WTC11 (cell line): ENCODE results near the gene CD3E. TPM values are rescaled to one million over a fixed set of nuclear protein-coding genes. Genes with fewer than 3 reads are reported as not detected.

Experiments
- ATAC-seq: fragments of 200-7000 bp; cut with Tn5 transposase; 2 replicates; pipeline ENCODE4 v1.10.0; 2021; ENCODE audit warnings: mild to moderate bottlenecking, moderate library complexity
- CTCF ChIA-PET: fragments of 300-600 bp; sonication (Branson Sonifier 250); formaldehyde crosslinking; loops from one replicate; lab custom pipeline; 2021; ENCODE audit warnings: antibody characterized with exemption; lab: Charles Lee
- POLR2A ChIA-PET: fragments of 350-600 bp; sonication (Branson Sonifier 250); formaldehyde crosslinking; loops from one replicate; lab custom pipeline; 2021; ENCODE audit warnings: antibody characterized with exemption; lab: Charles Lee
- DNase-seq: peaks from one replicate; pipeline ENCODE4 v3.0.0; 2021; ENCODE audit warnings: low spot score
- H3K27ac Mint-ChIP-seq: 2 replicates; pipeline ENCODE4 v1.8.0; 2021; ENCODE audit warnings: mixed read lengths
- H3K27me3 Mint-ChIP-seq: 2 replicates; pipeline ENCODE4 v1.8.0; 2021; ENCODE audit warnings: low read depth, mild to moderate bottlenecking, moderate library complexity, mixed read lengths
- H3K36me3 Mint-ChIP-seq: 2 replicates; pipeline ENCODE4 v1.8.0; 2021; ENCODE audit warnings: mixed read lengths
- H3K4me1 Mint-ChIP-seq: 2 replicates; pipeline ENCODE4 v1.8.0; 2022; ENCODE audit warnings: mixed read lengths
- H3K4me3 Mint-ChIP-seq: 2 replicates; pipeline ENCODE4 v1.8.0; 2021; ENCODE audit warnings: mild to moderate bottlenecking, moderate library complexity, mixed read lengths
- H3K9me3 Mint-ChIP-seq: 2 replicates; pipeline ENCODE4 v1.8.0; 2021; ENCODE audit warnings: mixed read lengths
- ATF6 ChIP-seq: sonication (generic); formaldehyde crosslinking; IDR thresholded peaks from 2 replicates; pipeline ENCODE4 v1.8.1; 2023; ENCODE audit warnings: mild to moderate bottlenecking, missing genetic modification reagents
- CTCF ChIP-seq: fragments of 200-600 bp; IDR thresholded peaks from 2 replicates; pipeline ENCODE4 v1.8.0; 2022; ENCODE audit warnings: antibody characterized with exemption
- ELF4 ChIP-seq: sonication (generic); formaldehyde crosslinking; IDR thresholded peaks from 2 replicates; pipeline ENCODE4 v1.8.1; 2022; ENCODE audit warnings: low read depth, mild to moderate bottlenecking, moderate library complexity, missing genetic modification reagents
- FOXJ3 ChIP-seq: sonication (generic); formaldehyde crosslinking; IDR thresholded peaks from 2 replicates; pipeline ENCODE4 v1.9.0; 2021; ENCODE audit warnings: missing genetic modification reagents, mild to moderate bottlenecking, borderline replicate concordance
- GRHL2 ChIP-seq: fragments of 250-450 bp; sonication (Bioruptor Pico); IDR thresholded peaks from 2 replicates; pipeline ENCODE4 v1.8.0; 2022; ENCODE audit warnings: mild to moderate bottlenecking, moderate library complexity; ENCODE audit not compliant: insufficient replicate concordance, severe bottlenecking
- GTF2I ChIP-seq: fragments of 250-450 bp; sonication (Bioruptor Pico); conservative IDR thresholded peaks from 2 replicates; pipeline ENCODE4 v1.4.0; 2021; ENCODE audit warnings: mild to moderate bottlenecking
- JAZF1 ChIP-seq: fragments of 250-450 bp; sonication (Bioruptor Pico); IDR thresholded peaks from 2 replicates; pipeline ENCODE4 v1.9.0; 2021; ENCODE audit warnings: moderate library complexity, mild to moderate bottlenecking, inconsistent platforms
- MAX ChIP-seq: sonication (generic); formaldehyde crosslinking; IDR thresholded peaks from 2 replicates; pipeline ENCODE4 v1.8.0; 2022; ENCODE audit warnings: mild to moderate bottlenecking, missing genetic modification reagents
- MLX ChIP-seq: sonication (generic); formaldehyde crosslinking; IDR thresholded peaks from 2 replicates; pipeline ENCODE4 v1.8.1; 2023; ENCODE audit warnings: mild to moderate bottlenecking, missing genetic modification reagents, moderate library complexity
- OVOL2 ChIP-seq: fragments of 250-450 bp; sonication (Bioruptor Pico); IDR thresholded peaks from 2 replicates; pipeline ENCODE4 v1.9.0; 2021; ENCODE audit warnings: mild to moderate bottlenecking, borderline replicate concordance
- SOX15 ChIP-seq: fragments of 250-450 bp; sonication (Bioruptor Pico); IDR thresholded peaks from 2 replicates; pipeline ENCODE4 v1.9.0; 2021; ENCODE audit warnings: mild to moderate bottlenecking
- TEAD4 ChIP-seq: sonication (generic); formaldehyde crosslinking; IDR thresholded peaks from 2 replicates; pipeline ENCODE4 v1.8.0; 2022; ENCODE audit warnings: mild to moderate bottlenecking, missing genetic modification reagents
- ZBTB43 ChIP-seq: sonication (generic); formaldehyde crosslinking; IDR thresholded peaks from 2 replicates; pipeline ENCODE4 v1.8.1; 2023; ENCODE audit warnings: mild to moderate bottlenecking, missing genetic modification reagents
- ZNF232 ChIP-seq: sonication (generic); formaldehyde crosslinking; IDR thresholded peaks from 2 replicates; pipeline ENCODE4 v1.8.0; 2022; ENCODE audit warnings: mild to moderate bottlenecking, missing genetic modification reagents
- ZNF396 ChIP-seq: fragments of 250-450 bp; sonication (Bioruptor Pico); IDR thresholded peaks from 2 replicates; pipeline ENCODE4 v1.8.0; 2021; ENCODE audit warnings: mild to moderate bottlenecking, moderate library complexity, borderline replicate concordance
- ZNF416 ChIP-seq: fragments of 250-450 bp; sonication (Bioruptor Pico); IDR thresholded peaks from 2 replicates; pipeline ENCODE4 v1.9.0; 2021; ENCODE audit warnings: mild to moderate bottlenecking, inconsistent platforms
- ZNF512 ChIP-seq: sonication (generic); formaldehyde crosslinking; IDR thresholded peaks from 2 replicates; pipeline ENCODE4 v1.8.1; 2022; ENCODE audit warnings: missing genetic modification reagents, borderline replicate concordance
- total RNA-seq: library from RNA; stranded (reverse); gene quantifications from 3 replicates; pipeline ENCODE4 v1.2.3, GENCODE V29; 2021

The CD3E gene
- total RNA-seq, 1 experiment from 2014 or later: 1.0 TPM

GRCh38 chr11:118364956-118365615, 60.6 kb downstream of the CD3E start:
- POLR2A ChIA-PET: no interaction called here
- Mint-ChIP-seq H3K27ac (no peak overlapping the region), H3K36me3 (peaks cover 26% of the 10 kb centered on the region), H3K4me1 (peaks cover 4% of the 10 kb centered on the region), H3K27me3 (no peaks in the 10 kb centered on the region), H3K4me3 (no peak overlapping the region), H3K9me3 (no peaks in the 10 kb centered on the region)
- TF ChIP-seq GRHL2 (CRISPR knock-in tag) (no peak), OVOL2 (no peak), JAZF1 (CRISPR knock-in tag) (no peak), ZNF416 (CRISPR knock-in tag) (no peak), SOX15 (CRISPR knock-in tag) (no peak), MLX (CRISPR knock-in tag) (no peak), MAX (no peak), ELF4 (CRISPR knock-in tag) (no peak), ZNF232 (no peak), FOXJ3 (CRISPR knock-in tag) (no peak), ZNF396 (CRISPR knock-in tag) (no peak), TEAD4 (no peak), ZBTB43 (CRISPR knock-in tag) (no peak), ATF6 (CRISPR knock-in tag) (no peak), GTF2I (CRISPR knock-in tag) (no peak), ZNF512 (CRISPR knock-in tag) (no peak), CTCF (no peak)
- ATAC-seq (no peak), DNase-seq (no peak)
- CTCF ChIA-PET: interaction anchor here (1.5 kb wide), 1 partner anchor 166 kb away, joined by 4 read pairs; no protein-coding TSS in a partner anchor

Other genes with a start within 250 kb of the CD3E start
- 1.1 to 1.4 TPM (median 1.4 TPM) in 3 replicates for gene TMPRSS4, start 227.7 kb upstream of the CD3E start, total RNA-seq
- not detected in 3 replicates for gene SMIM35, start 217.8 kb upstream of the CD3E start, total RNA-seq
- gene SCN4B, start 151.9 kb upstream of the CD3E start, total RNA-seq: 3.5 to 4.5 TPM (median 4.4 TPM) in 3 replicates
- 0.16 to 0.37 TPM (median 0.20 TPM) in 3 replicates for gene SCN2B, start 128.1 kb upstream of the CD3E start, total RNA-seq
- gene JAML, start 79.7 kb upstream of the CD3E start, total RNA-seq: 0.24 to 0.37 TPM in 2 of 3 replicates, not detected in the other
- gene MPZL3, start 52.4 kb upstream of the CD3E start, total RNA-seq: 1.6 to 2.1 TPM (median 2.0 TPM) in 3 replicates
- 1.2 to 1.8 TPM (median 1.4 TPM) in 3 replicates for gene MPZL2, start 40.4 kb upstream of the CD3E start, total RNA-seq
- gene CD3D, start 38.0 kb downstream of the CD3E start, total RNA-seq: 0.33 to 1.3 TPM (median 0.89 TPM) in 3 replicates
- 0.20 to 0.27 TPM (median 0.23 TPM) in 3 replicates for gene CD3G, start 39.6 kb downstream of the CD3E start, total RNA-seq
- gene UBE4A, start 54.9 kb downstream of the CD3E start, total RNA-seq: 28.9 to 31.7 TPM (median 31.0 TPM) in 3 replicates
- gene ATP5MG, start 96.9 kb downstream of the CD3E start, total RNA-seq: 236 to 251 TPM (median 239 TPM) in 3 replicates
- 54.0 to 59.1 TPM (median 54.8 TPM) in 3 replicates for gene KMT2A, start 131.8 kb downstream of the CD3E start, total RNA-seq
- gene TTC36, start 222.7 kb downstream of the CD3E start, total RNA-seq: 0.70 to 0.78 TPM (median 0.71 TPM) in 3 replicates
- 19.1 to 21.6 TPM (median 19.7 TPM) in 3 replicates for gene TMEM25, start 226.5 kb downstream of the CD3E start, total RNA-seq